ENCODE results near the gene IGFL2.

GRCh38 chr19:46131485-46132143 lies 16.4 kb upstream of the IGFL2 start:
- TF ChIP-seq ZNF274 (IDR thresholded peaks at IDR 0.05; ENCODE audit: low read depth, low read length) (no peak), YY1 (IDR thresholded peaks at IDR 0.05; ENCODE audit: insufficient read depth, insufficient read length) (no peak), SUZ12 (IDR thresholded peaks at IDR 0.05; ENCODE audit: extremely low read depth, insufficient read depth, insufficient read length) (no peak)

All from NT2/D1 (cell line).